PC-3 (cell line): ENCODE measurements around the gene ATP6V1E1. TPM values are rescaled to one million over a fixed set of nuclear protein-coding genes. Genes with fewer than 3 reads are reported as not detected.
A peak's percentile ranks its signal among the peaks of the same experiment; 100 is the strongest.

Experiments used
- ATAC-seq: fragments of 200-7000 bp; cut with Tn5 transposase; 2 replicates; pipeline ENCODE4 v1.9.1; 2020; ENCODE audit warnings: mild to moderate bottlenecking, moderate library complexity
- BruUV-seq: library from RNA; stranded (reverse); fragments of 400-500 nt; replicated peaks from 2 replicates; lab custom pipeline; 2021; lab: Mats Ljungman, UMichigan
- CTCF ChIA-PET: fragments of 300-600 bp; sonication (Branson Sonifier 250); formaldehyde crosslinking; loops from one replicate; lab custom pipeline; 2022; ENCODE audit warnings: antibody characterized with exemption; lab: Charles Lee
- POLR2A ChIA-PET: fragments of 300-600 bp; sonication (Branson Sonifier 250); formaldehyde crosslinking; loops from one replicate; lab custom pipeline; 2022; ENCODE audit warnings: antibody characterized with exemption; ENCODE audit not compliant: unreplicated experiment; lab: Charles Lee
- DNase-seq: peaks from one replicate; pipeline ENCODE4 v3.0.0-alpha.2; 2015
- H2AFZ ChIP-seq: fragments of 300-600 bp; sonication (generic); 2 replicates; pipeline ENCODE4 v1.6.0; 2016; ENCODE audit warnings: antibody characterized with exemption, low read length
- H3F3A ChIP-seq: fragments of 300-600 bp; sonication (generic); one replicate; pipeline ENCODE4 v1.6.0; 2017; ENCODE audit warnings: antibody characterized with exemption, low read length, control low read depth, mild to moderate bottlenecking; ENCODE audit not compliant: unreplicated experiment
- H3K27ac ChIP-seq: fragments of 300-600 bp; sonication (generic); 2 replicates; pipeline ENCODE4 v1.5.1; 2016; ENCODE audit warnings: mild to moderate bottlenecking, low read length
- H3K27me3 ChIP-seq: fragments of 300-600 bp; sonication (generic); 2 replicates; pipeline ENCODE4 v1.6.1; 2016; ENCODE audit warnings: low read length, mixed read lengths
- H3K36me3 ChIP-seq: fragments of 300-600 bp; sonication (generic); 2 replicates; pipeline ENCODE4 v1.6.1; 2016; ENCODE audit warnings: low read depth, mixed run types, low read length, mixed read lengths
- H3K4me1 ChIP-seq: fragments of 300-600 bp; sonication (generic); 2 replicates; pipeline ENCODE4 v1.5.1; 2016; ENCODE audit warnings: low read length; ENCODE audit not compliant: insufficient read depth
- H3K4me2 ChIP-seq: fragments of 300-600 bp; sonication (generic); 2 replicates; pipeline ENCODE4 v1.6.0; 2016; ENCODE audit warnings: low read length
- H3K4me3 ChIP-seq: fragments of 300-600 bp; sonication (generic); 2 replicates; pipeline ENCODE4 v1.5.1; 2016; ENCODE audit warnings: mild to moderate bottlenecking, low read length, mixed read lengths
- H3K79me2 ChIP-seq: fragments of 300-600 bp; sonication (generic); 2 replicates; pipeline ENCODE4 v1.6.1; 2017; ENCODE audit warnings: low read length, mixed read lengths
- H3K9ac ChIP-seq: fragments of 300-600 bp; sonication (generic); 2 replicates; pipeline ENCODE4 v1.6.0; 2016; ENCODE audit warnings: mild to moderate bottlenecking, low read length
- H3K9me2 ChIP-seq: fragments of 300-600 bp; sonication (generic); replicated peaks from 2 replicates; pipeline ENCODE4 v1.6.1; 2016; ENCODE audit warnings: mixed run types, low read length, mixed read lengths
- H3K9me3 ChIP-seq: fragments of 300-600 bp; sonication (generic); 2 replicates; pipeline ENCODE4 v1.6.1; 2016; ENCODE audit warnings: low read length, mixed read lengths
- H4K20me1 ChIP-seq: fragments of 300-600 bp; sonication (generic); 2 replicates; pipeline ENCODE4 v1.6.1; 2016; ENCODE audit warnings: low read length, mixed read lengths
- CTCF ChIP-seq: fragments of 300-600 bp; sonication (generic); conservative IDR thresholded peaks from 2 replicates; pipeline ENCODE4 v1.5.1; 2017; ENCODE audit warnings: antibody characterized with exemption, low read depth, mild to moderate bottlenecking, low read length
- EZH2 ChIP-seq: fragments of 300-600 bp; sonication (generic); IDR thresholded peaks from one replicate; pipeline ENCODE4 v1.6.1; 2017; ENCODE audit warnings: antibody characterized with exemption, mild to moderate bottlenecking, low read length; ENCODE audit not compliant: unreplicated experiment
- EZH2phosphoT487 ChIP-seq: fragments of 300-600 bp; sonication (generic); IDR thresholded peaks from 2 replicates; pipeline ENCODE4 v1.6.1; 2018; ENCODE audit warnings: mild to moderate bottlenecking, antibody characterized with exemption, low read length, borderline replicate concordance
- intact Hi-C: fragments of 100-400 bp; cut with micrococcal nuclease; formaldehyde crosslinking; loops from 2 replicates; pipeline ENCODE4 v1.9.0; 2023
- total RNA-seq: library from RNA; depleted of rRNA; stranded (reverse); fragments of >200 nt; gene quantifications from 2 replicates; pipeline ENCODE4 v1.2.3, GENCODE V29; 2014

Gene ATP6V1E1
- total RNA-seq, 1 experiment from 2014 or later: 89.9 TPM

- CTCF ChIA-PET: no interaction called here
- intact Hi-C loops: no loop called here
These were observed 6.1 kb upstream of the ATP6V1E1 start for GRCh38 chr22:17634696-17635095.

GRCh38 chr22:17633998-17634323, 5.4 kb upstream of the ATP6V1E1 start:
- no TSS peak for BruUV-seq

More at GRCh38 chr22:17634696-17635095, 6.1 kb upstream of the ATP6V1E1 start:
- Histone ChIP-seq H3K9me3 (no peaks in the 10 kb centered on the region), H3K36me3 (no peaks in the 10 kb centered on the region), H3K4me2 (no peak overlapping the region), H3F3A (peaks cover 4% of the 10 kb centered on the region), H3K4me1 (peaks cover 35% of the 10 kb centered on the region), H3K4me3 (no peak overlapping the region), H3K27me3 (no peaks in the 10 kb centered on the region), H4K20me1 (no peaks in the 10 kb centered on the region), H3K27ac (0 out of 2 replicates have a peak overlapping the region, but pooled peaks have one; percentile 99), H3K79me2 (peaks cover 11% of the 10 kb centered on the region), H3K9me2 (no peaks in the 10 kb centered on the region), H2AFZ (no peak overlapping the region), H3K9ac (no peak overlapping the region)
- DNase-seq (no peak), ATAC-seq (no peak)
- TF ChIP-seq EZH2phosphoT487: no peak
- no peak for TF ChIP-seq CTCF
- TF ChIP-seq EZH2: no peak
- BruUV-seq: no TSS peak
- POLR2A ChIA-PET: no interaction called here

More at GRCh38 chr22:17633998-17634323, 5.4 kb upstream of the ATP6V1E1 start:
- intact Hi-C loops: no loop called here
- no peaks in the 10 kb centered on the region for H4K20me1 ChIP-seq
- peaks cover 41% of the 10 kb centered on the region for H3K4me1 ChIP-seq
- peaks cover 4% of the 10 kb centered on the region for H3F3A ChIP-seq
- CTCF ChIA-PET: no interaction called here
- no peaks in the 10 kb centered on the region for H3K27me3 ChIP-seq
- DNase-seq (no peak), ATAC-seq (no peak)
- TF ChIP-seq EZH2 (no peak), CTCF (no peak), EZH2phosphoT487 (no peak)
- H3K36me3 ChIP-seq: no peaks in the 10 kb centered on the region
- peak overlapping the region; percentile 69 for H3K9ac ChIP-seq
- H3K79me2 ChIP-seq: peaks cover 9% of the 10 kb centered on the region
- peak overlapping the region; percentile 38; the same call in 1 of the 2 replicates for H3K4me3 ChIP-seq
- H2AFZ ChIP-seq: peak overlapping the region; percentile 41
- H3K9me2 ChIP-seq: no peaks in the 10 kb centered on the region
- H3K9me3 ChIP-seq: no peaks in the 10 kb centered on the region
- POLR2A ChIA-PET: no interaction called here
- peak overlapping the region; percentile 73 for H3K4me2 ChIP-seq
- peak overlapping the region; percentile 99 for H3K27ac ChIP-seq
